Stimulated activated CD4-positive, alpha-beta T cell treated with anti-CD3 and anti-CD28 coated beads, Interleukin-1b, Interleukin-23, amount 100 ng/mL, for 1 hour (primary cell): ENCODE data around the gene PDE5A.
A peak's percentile ranks its signal among the peaks of the same experiment; 100 is the strongest.
"Not testable (repeated sequence)": the region's sequence is repeated elsewhere in the genome, so short reads cannot be mapped to it uniquely, and the experiment has no call there.

Experiments used
- DNase-seq, 2 donors: peaks; one replicate each; pipeline ENCODE4 v3.0.0-alpha.2; 2020; ENCODE audit warnings: low read depth in 2 of 2

PDE5A gene

GRCh38 chr4:119646347-119647071, 17.9 kb upstream of the PDE5A start:
- no peak for DNase-seq

- no peak for DNase-seq
Measured at GRCh38 chr4:119643306-119644042, 14.9 kb upstream of the PDE5A start.

- no peak for DNase-seq
Measured at GRCh38 chr4:119641765-119642164, 13.2 kb upstream of the PDE5A start.

- no peak for DNase-seq
Measured at GRCh38 chr4:119638359-119638758, 9.8 kb upstream of the PDE5A start.

GRCh38 chr4:119636851-119637250, 8.2 kb upstream of the PDE5A start:
- DNase-seq: not testable (repeated sequence)

- no peak for DNase-seq
Measured at GRCh38 chr4:119632216-119632615, 3.6 kb upstream of the PDE5A start.

- DNase-seq: no peak
Measured at GRCh38 chr4:119629142-119629471, 503 bp upstream of the PDE5A start.

GRCh38 chr4:119627267-119628255, 1.0 kb downstream of the PDE5A start:
- DNase-seq: peak in 1 of 2 donors; percentile 39

GRCh38 chr4:119626943-119627266, 1.7 kb downstream of the PDE5A start:
- no peak for DNase-seq

GRCh38 chr4:119626420-119626819, 2.2 kb downstream of the PDE5A start:
- DNase-seq: no peak

- DNase-seq: no peak
Measured at GRCh38 chr4:119625761-119626160, 2.8 kb downstream of the PDE5A start.

GRCh38 chr4:119624356-119624755, 4.2 kb downstream of the PDE5A start:
- DNase-seq: no peak

GRCh38 chr4:119623025-119623424, 5.6 kb downstream of the PDE5A start:
- DNase-seq: no peak

- no peak for DNase-seq
Measured at GRCh38 chr4:119615068-119615719, 13.4 kb downstream of the PDE5A start.

GRCh38 chr4:119604266-119604665, 24.3 kb downstream of the PDE5A start:
- no peak for DNase-seq

- DNase-seq: no peak
Measured at GRCh38 chr4:119602366-119602765, 26.2 kb downstream of the PDE5A start.

GRCh38 chr4:119598521-119598920, 30.1 kb downstream of the PDE5A start:
- no peak for DNase-seq

GRCh38 chr4:119597377-119597776, 31.2 kb downstream of the PDE5A start:
- no peak for DNase-seq

- no peak for DNase-seq
Measured at GRCh38 chr4:119593698-119594097, 34.9 kb downstream of the PDE5A start.

- no peak for DNase-seq
Measured at GRCh38 chr4:119592830-119593229, 35.8 kb downstream of the PDE5A start.

- DNase-seq: no peak
Measured at GRCh38 chr4:119589165-119589564, 39.4 kb downstream of the PDE5A start.

GRCh38 chr4:119587796-119588195, 40.8 kb downstream of the PDE5A start:
- no peak for DNase-seq
